ENCODE data around the gene CAPZB.

The CAPZB gene

DNA sequence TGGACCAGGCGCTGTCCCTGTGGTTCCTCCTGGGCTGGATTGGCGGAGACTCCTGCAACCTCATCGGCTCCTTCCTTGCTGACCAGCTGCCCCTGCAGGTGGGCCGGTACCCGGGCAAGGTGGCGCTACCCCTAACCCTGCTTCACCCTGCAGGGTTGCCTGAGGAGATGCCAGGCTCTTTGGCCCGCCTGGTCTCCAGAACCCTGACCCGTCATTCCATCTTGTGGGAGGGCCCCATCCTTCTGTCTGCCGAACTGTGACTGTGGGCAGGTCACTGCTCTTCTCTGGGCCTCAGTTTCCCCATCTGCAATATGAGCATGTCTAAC, 160.7 kb downstream of the CAPZB start:
- no peak for DNase-seq

DNA sequence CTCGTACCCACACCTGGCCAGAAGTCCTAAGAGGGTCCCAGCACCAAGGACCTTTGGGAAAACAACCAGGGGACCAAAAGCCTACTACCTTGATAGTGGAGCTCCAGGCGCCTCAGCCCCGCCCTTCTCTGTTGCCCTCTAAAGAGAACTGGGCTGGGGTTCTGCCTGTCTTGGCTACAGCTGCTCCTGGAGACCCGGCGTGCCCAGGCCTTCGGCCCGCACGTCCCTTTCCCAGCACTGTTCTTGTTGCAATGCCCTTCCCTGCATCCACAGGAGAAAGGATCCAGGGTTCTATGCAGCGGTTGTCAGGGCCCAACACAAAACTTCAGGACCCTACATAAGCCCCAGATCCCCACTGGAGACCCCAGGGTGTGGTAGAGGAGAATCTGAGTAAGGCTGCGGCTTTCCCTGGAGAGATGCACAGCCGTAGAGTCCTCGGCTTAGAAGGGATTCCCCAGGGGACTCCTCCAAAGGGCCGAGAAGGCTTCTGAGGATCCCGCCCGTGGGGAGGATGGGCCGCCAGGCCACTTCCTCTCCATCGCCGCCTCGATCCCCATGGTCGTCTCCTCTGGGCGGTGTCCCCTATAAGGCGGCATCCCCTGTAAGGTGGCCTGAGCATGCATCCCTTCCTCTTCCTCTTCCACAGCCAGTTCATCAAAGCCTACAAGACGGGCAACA, 161.2 kb downstream of the CAPZB start:
- no peak for DNase-seq

DNA sequence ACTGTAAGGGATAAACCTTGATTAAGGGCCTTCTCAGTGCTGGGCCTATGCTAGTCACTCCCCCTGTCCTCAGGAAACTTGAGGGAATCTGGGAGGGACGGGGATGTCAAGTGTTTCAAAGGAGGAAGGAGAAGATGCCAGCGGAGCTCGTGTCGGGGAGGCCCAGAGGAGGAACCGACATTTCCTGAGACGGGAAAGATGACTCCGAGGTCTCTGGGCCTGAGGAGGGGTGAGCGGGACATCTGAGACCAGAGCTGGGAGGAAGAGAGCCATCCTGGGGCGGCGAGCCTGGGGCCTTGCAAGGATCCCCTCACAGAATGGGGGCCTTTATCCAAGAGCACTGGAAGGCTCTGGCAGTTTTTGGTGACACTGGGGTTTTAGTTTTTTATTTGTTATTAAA, 162.9 kb downstream of the CAPZB start:
- DNase-seq: no peak

DNA sequence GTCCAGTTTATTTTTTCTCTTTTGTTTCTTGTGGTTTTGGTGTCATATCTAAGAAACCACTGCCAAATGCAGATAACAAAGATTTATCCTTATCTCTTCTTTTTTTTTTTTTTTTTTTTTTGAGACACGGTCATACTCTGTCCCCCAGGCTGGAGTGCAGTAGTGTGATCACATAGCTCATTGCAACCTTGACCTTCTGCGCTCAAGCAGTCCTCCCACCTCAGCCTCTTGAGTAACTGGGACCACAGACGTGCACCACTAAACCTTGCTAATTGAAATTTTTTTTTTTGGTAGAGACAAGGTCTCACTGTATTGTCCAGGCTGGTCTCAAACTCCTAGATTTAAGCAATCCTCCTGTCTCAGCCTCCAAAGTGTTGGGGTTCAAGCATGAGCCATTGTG, 164.3 kb downstream of the CAPZB start:
- no peak for DNase-seq

DNA sequence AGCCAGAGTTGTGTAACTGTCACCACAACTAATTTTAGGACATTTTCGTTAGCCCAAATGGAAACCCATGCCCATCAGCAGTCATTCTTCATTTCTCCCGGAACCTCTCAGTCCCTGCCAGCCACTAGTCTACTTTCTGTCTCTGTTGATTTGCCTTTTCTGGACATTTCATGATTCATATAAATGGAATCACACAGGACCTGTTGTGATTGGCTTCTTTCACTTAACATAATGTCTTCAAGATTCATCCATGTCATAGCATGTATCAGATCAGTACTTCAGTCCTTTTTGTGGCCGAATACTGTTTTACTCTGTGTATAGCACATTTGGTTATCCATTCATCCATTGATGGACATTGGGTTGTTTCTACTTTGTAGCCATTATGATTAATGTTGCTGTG, 166.1 kb downstream of the CAPZB start:
- no peak for DNase-seq

DNA sequence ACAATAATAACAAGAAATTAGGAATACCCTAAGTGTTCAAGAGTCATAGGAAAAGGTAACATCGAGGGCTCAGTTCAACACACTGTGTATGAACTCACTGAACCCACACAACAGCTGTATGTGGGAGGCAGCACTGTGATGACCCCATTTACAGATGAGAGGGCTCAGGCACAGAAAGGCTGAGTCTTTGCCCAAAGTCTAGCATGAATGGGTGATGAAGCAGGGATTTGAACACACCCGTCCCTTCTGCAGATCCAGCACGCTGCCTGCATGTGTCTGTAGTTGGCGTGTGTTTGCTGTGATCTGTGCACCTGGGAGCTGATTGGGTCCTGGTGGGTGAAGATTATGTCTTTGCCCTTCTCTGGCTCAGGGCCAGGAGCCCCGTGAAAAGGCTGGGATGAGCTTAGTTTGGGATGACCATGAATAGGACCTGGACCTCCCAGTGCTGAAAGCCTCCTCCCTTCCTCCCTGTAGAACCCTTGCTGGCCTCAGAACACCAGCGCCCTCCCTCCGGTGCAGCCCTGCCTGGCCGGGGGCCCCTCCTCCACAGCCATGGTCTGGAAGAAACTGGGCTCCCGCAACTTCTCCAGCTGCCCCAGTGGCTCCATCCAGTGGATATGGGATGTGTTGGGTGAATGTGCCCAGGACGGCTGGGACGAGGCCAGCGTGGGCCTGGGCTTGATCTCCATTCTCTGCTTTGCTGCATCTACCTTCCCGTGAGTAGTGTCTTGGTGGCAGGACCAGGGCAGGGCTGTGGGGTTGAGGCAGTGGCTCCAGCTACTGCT, 168.0 kb downstream of the CAPZB start:
- no peak for DNase-seq

DNA sequence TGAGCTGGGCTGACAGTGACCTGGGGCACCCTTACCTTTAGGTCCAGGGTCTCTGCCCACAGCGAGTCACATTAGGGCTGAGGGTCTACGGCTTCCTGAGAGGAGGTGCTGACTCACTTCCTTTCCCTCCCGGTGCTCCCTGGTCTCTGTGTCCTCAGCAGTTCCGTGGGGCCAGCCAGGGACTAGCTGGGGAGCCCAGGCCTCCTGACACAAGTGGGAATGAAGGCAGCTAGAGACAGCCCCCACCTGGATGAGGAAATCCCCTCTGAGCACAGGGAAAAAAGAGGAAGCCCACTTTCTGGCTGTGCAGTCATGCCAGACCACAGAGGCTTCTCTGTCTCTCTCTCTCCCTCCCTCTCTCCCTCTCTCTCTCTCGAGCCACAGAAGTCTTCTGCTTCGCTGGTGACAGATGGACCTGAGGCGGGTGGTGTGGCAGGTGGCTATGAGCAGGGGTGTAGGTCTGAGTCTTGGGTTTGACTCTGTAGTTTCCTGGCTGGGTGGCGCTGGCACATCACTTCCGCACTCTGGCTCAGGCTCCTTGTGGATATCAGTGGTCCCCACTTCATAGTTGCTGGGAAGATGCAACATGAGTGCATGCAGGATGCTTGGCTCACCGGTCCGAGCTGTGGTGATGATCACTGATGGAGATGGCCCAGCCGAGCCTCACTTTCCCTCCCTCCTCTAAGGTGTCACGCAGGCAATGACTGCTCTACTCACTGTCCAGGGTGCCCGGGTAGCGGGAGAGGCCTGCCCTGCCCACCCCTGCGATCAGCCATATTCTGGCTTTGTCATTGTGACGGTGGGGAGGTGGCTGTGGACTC, 169.8 kb downstream of the CAPZB start:
- no peak for DNase-seq

DNA sequence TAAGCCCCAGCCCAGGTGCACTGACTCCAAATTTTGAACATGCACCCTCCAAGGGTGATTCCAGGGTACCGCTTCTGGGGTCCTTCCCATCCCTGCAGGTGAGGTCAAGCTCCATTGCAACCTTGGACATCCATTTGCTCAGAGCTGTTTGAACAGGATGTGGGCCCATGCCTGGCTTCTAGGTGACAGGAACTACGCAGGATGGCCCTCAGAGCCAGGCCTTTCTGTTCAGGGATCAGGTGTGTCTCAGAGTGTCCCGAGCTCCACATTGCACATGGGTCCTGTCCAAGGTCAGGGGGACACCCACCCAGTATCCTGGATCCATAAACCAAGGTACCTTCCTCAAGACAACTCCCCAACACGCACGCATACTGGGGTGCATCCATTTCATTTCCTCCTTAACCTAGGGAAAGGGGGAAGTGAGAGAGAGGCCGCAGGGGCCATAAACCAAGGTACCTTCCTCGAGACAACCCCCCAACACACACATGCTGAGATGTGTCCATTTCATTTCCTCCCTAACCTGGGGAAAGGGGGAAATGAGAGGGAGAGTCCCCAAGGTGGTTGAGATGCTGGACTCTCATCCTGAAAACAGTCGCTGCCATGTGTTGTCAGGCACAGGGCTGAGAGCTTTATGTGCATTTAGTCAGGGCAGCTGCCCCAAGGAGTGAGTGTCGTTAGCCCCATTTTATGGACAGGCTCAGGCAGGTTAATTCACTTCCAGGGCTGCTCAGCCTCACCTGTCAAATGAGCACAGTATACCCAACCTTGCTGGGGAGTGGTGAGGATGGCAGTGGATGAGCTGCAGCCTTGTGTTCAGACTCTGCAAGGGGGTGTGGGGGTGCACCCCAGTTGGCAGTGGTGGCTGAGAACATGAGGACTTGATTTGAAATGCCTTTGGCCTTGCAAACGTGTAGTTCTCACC, 171.1 kb downstream of the CAPZB start:
- no peak for DNase-seq

DNA sequence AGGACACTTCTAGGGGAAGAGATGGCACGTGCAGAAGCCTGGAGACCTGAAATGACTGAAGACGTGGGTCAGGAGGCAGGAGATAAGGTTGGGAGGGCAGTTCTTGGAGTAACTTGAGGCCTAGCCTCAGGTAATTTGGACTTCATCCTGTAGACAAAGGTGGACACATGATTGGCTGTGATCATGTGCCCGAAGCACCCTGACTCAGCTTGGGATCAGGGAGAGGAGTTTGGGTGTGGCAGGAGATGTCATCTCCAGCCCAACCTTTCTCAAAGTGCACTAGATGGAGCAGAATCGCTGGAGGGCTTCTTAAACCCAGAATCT, 171.7 kb downstream of the CAPZB start:
- DNase-seq: no peak

DNA sequence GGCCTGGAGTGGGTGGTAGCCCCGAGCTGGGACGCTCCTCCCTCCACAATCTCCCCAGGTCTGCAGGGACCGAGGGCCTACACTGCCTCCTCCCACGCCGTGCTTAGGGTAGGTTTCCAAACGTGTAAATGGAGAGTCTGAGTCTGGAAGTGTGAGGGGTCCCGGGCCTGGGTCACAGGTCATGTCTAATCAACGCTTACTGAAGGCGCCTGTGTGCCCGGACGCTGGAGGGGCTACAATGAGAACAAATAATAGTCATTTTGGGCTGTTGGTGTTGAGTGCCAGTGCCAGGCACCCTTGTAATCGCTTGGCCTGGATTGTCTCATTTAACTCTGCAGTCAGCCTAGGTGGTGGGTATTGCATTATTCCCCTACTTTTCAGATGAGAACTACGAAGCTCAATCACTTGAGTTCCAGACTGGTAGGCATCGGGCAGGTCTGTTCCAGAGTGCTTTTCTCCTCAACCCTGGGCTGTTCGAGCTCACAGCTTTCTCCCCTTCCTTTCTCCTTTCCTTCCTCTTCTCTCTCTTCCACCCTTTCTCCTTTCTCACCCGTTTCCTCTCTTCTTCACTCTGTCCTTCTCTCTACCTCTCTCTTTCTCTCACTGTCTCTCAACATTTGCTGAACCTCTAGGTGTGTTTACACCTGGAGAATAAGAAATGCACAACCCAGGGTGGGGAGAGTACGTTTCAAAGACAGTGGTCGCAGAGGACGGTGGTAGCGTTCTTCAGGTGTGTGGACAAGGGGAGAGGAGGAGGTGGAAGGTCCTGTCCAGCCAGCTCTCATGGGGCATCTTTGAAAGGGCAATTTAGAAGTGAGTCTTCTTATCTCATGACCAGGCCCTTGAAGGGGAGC, 172.3 kb downstream of the CAPZB start:
- DNase-seq: peak; percentile 18

DNA sequence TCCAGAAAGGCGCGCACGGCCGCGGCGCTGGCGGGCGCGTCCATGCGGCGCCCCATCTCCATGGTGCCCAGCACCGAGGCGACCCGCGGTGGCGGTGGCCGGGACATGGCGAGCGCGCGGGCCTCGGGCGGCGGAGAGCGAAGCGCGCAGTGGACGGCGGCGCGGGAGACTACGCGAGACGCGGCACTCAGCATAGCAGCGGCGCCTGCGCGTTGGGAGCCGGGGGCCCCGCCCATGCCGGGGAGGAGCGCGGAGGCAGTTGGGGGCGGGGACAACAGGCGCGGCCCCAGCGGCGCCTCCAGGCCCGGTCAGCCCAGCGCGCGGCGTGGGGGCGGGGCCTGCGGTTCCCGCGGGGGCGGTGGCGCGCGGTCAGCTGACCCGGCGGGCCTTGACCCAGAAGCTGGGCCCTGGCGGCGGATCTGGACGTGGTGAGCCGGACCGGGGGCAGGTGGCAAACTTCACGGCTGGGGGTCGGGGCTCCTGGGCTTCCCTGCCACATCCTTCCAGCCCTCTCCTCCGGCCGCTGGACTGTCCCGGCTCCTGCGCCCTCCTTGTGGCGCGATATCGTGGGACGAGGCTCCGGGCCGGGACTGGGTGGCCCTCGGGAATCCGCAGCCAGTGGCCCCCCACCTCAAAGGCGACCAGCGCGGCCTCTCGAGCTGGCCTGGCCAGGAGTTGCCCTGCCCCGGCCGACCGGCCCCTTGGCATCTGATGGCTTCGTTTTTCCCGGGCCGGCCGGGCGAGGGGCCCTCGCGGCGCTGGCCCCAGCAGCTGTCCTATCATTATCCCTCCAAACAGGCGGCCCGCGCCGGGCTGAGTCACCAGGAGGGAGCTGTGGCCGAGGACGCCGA, 173.2 kb downstream of the CAPZB start, which contains the start of the genes AKR7A2 and SLC66A1:
TSS of gene AKR7A2 (minus strand) at position 214 of the 851 bp plus-strand sequence. CDS start at position 194, 20 bp downstream.
TSS of gene SLC66A1 (plus strand) at position 396 of the 851 bp plus-strand sequence. CDS start 5,352 bp downstream, outside the sequence.
- DNase-seq: peak; percentile 93

DNA sequence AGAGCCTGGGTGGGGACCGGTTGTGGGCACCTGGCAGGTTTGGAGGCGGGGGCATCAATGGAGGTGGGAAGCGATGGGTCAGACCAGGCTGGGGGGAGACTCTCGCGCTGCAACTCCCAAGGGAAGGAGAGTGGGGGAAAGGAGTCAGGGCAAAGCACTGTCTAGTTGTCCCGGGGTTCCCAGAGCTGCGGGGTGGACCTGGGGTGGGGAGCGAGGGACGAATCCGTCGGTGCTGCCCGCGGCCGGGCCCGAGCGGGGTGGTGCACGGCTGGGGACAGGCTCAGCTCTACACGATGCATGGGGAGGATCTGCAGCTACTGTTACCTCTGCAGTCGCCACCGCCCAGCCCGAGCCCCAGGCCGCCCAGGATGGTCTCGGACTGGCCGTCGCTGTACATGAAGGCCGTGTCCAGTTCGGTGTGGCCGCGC, 173.8 kb downstream of the CAPZB start:
- no peak for DNase-seq

DNA sequence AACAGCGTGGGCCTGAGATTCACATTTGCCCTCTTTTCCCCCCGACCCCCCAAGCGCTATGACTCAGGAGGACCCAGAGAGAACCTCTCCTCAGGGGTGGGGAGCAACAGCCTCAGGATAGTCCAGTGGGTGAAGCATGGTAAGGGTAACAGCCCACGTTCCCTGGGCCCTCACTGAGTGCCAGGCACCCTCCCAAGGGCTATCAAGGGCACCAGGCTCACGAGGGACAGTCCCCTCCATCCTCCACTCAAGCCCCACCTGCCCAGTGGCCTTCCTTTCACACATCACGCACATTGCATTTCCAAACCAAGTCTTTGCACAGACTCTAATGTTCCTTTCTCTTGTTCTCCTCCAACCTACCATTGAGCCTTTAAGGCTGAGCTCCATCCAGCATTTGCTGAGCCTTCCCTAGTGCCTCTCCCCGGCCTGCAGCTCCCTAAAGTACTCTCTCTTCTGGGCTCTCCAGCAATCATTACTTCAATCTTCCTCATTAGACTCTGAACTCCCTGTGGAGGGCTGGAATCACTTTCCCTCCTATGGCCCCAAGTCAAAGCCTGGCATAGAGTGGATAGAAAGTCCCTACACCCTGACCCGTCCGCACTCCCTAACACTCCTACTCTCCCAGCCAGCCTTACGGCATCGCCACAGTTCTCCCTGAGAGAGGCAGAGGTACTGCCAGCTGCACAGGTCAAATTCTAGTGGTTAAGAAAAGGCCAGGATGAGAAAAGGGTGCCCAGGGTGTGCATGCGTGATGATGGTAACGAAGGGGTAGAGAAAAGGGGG, 174.4 kb downstream of the CAPZB start:
- DNase-seq: no peak

DNA sequence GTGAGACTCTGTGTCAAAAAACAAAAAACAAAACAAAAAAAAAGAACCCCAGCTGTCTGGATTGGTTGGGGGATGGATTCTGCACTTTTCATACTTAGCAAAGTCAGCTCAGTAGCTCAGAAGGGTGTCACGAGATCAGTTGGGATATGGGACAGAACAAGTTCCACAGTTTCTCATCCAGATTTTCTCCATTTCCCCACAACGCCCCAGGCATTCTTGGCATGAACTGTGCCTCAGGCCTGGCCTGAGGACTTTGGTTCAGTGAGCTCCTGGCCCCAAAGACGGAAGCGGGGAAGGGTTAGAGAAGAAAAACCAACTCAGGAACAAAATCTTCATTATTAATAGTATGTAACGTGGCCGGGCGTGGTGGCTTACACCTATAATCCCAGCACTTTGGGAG, 175.3 kb downstream of the CAPZB start:
- no peak for DNase-seq

DNA sequence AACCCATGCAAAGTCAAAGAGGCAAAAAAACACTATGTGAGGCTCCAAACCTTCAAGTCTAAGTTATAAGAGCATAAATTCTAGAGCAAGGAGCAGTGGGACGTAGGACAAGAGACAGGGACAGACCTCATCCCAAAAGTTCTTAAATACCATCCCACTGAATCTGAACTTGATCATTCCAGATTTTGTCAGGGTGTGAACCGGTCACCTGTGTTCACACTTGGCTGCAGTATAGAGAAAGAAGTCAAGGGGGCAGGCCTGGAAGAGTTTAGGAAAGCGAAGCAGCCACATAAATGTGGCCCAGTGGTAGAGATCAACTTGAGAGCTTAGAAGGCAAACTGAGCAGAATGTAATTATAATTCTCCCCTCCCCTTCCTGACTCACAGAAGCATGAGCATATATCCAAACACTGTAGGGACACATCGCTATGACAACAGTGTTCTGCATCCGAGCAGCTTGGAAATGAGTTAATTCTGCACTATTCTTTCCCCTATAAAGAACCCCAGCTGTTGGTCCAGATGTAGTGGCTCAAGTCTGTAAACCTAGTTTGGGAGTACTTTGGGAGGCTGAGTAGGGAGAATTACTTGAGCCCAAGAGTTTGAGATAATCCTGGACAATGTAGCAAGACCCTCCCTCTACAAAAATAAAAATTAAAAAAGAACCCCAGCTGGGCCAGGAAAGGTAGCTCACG, 176.1 kb downstream of the CAPZB start:
- DNase-seq: no peak

DNA sequence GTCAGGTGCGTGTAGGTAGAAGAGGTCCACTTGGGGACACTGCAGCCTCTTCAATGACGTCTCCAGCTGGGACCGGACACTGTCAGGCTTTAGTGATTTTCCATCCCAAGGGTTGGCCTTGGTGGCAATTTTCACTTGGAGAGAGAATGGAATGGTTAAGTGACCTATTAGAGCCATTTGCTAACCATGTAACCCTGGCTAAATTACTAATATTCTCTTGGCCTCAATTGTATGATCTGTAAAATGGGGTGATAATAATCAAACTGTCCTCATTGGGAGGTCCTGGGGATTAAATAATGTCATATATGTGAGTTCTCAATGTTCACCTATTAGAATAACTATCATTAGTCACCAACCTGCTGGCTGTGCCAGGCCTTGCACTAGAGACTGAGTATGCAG, 176.8 kb downstream of the CAPZB start:
- DNase-seq: no peak

DNA sequence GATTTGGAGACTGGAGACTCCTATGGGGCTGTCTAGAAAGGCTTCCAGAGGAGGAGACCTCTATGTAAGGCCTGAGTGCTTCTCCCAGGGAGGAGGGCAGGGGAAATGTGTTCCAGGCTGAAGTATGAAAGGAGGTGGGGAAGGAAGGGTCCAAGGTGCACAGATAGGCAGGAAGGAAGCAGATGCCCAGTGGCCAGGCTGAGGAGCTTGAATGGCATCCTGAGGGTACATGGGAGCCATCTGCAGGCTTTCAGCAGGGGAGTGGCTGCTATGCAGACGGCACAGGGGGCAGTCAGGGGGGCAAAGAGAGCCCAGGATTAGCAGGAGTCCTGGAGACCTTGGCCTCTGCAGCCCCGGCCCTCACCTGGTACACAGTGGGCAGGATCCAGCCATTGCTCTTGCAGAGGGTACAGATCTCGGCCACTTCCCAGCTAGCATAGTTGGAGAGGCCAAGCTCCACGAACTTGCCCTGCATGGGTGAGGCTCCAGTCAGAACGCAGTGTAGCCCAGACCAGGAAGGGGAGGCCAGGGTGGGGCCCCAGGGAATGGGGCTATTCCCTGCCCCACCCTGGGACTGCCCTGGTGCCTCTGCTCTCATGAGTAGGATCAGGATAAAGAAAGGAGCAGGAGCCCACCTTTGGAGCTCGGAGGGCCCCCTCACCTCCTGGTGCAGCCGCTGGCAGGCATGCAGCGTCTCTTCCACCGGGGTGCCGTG, 177.4 kb downstream of the CAPZB start:
- no peak for DNase-seq

DNA sequence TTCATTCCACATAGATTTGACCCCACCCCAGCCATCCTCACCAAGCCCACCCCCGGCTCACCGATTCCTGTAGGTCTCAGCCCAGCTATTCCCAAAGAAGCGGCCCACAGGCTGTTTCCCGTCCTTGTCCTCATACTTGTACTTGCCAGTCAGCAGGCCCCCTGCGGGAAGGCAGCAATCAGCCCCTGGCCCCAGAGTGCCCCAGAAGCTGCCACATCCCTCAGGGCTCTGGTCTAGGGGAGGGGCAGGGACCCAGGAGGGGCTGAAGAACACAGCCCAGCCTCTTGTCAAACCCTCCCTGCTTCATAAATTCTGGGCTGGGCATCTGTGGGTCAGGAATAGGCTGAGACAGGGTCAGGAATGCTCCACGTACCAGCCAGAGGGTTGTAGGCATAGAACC, 178.4 kb downstream of the CAPZB start:
- DNase-seq: no peak

DNA sequence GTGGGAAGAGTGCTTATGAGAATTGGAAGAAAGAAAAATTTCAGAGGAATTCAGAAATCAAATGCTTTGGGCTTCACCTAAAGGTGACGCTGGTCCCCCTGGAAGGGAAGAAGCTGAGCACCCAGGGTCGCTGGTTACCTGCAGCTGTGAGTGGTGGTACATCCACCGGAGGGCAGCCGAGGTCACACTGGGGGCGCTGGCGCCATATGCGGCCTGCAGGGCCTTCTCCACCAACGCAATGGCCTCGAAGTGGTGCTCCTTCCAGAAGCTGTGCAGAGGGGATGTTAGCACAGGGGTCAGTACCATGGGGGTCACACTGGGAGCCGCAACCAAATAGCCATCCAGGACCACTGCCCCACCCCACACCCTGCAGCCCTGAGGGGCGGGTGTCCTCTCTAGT, 179.5 kb downstream of the CAPZB start:
- no peak for DNase-seq

Measured in activated CD4-positive, alpha-beta T cell treated with anti-CD3 and anti-CD28 coated beads, Interleukin-10, Interleukin-2, amounts not matched to agents 100 ng/mL and 50 ng/mL, durations not matched to agents 16 hours and 8 hours (primary cell).